OCI-LY3 (cell line): Measurements from ENCODE around the gene SLAMF7.

ENCODE experiments used
- EZH2phosphoT487 ChIP-seq: fragments of 200-600 bp; shearing (Covaris generic); IDR thresholded peaks from 2 replicates; pipeline ENCODE4 v1.6.1; 2018; ENCODE audit warnings: antibody characterized with exemption, mixed run types, low read depth
- TF ChIP-seq, protein P1 (sequence below): fragments of 200-600, 300-600 bp; sonication (generic); IDR thresholded peaks from 2 replicates; pipeline ENCODE4 v1.5.1; 2014; ENCODE audit warnings: antibody characterized with exemption, low read length, low read depth

DNA sequence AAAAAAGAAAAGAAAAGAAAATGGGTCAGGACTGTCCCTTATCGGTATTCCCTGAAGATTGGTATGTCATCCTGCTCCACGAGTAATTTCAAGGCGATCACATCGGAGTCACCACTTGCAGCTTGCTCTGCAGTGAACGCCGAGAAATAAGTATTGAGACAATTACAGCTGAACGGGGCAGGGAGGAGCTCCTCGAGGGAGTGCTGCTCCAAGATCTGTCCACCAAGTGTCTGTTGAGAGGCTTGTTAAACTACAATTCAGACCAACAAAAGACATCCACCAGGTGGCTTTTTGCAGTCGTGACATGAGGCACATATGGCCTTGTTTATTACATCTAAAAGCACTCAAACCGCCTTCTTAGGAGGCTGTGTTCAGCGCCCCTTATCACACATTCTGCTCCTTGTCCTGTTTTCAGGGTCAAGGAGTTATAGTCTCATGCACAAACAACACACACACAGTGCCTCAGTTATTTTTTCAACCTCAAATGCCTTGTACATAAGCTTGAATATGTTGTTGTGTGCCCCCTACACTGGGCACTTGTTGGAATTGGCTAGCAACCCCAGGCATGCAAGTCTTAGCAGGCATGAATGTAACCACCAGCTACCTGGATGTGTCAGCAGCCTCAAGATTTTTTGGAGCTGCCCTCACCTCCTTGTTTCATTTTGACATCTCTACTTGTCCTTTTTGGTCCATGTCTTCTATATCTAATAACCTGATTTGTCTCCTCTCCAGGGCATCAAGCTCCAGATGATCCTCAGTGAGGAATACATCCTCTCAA lies 14.4 kb upstream of the SLAMF7 start:
- TF ChIP-seq EZH2phosphoT487, result no peak
- TF ChIP-seq, protein P1, sequence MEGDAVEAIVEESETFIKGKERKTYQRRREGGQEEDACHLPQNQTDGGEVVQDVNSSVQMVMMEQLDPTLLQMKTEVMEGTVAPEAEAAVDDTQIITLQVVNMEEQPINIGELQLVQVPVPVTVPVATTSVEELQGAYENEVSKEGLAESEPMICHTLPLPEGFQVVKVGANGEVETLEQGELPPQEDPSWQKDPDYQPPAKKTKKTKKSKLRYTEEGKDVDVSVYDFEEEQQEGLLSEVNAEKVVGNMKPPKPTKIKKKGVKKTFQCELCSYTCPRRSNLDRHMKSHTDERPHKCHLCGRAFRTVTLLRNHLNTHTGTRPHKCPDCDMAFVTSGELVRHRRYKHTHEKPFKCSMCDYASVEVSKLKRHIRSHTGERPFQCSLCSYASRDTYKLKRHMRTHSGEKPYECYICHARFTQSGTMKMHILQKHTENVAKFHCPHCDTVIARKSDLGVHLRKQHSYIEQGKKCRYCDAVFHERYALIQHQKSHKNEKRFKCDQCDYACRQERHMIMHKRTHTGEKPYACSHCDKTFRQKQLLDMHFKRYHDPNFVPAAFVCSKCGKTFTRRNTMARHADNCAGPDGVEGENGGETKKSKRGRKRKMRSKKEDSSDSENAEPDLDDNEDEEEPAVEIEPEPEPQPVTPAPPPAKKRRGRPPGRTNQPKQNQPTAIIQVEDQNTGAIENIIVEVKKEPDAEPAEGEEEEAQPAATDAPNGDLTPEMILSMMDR, result 0 out of 2 replicates have a peak, but pooled peaks have one; percentile 5
